ENCODE results near the gene ADAMTS4.

GRCh38 chr1:161235957-161236775, 37.3 kb upstream of the ADAMTS4 start:
- TF ChIP-seq EP300 (IDR thresholded peaks at IDR 0.05) (no peak), POLR2A (IDR thresholded peaks at IDR 0.05) (no peak), CTCF (IDR thresholded peaks at IDR 0.05) (no peak), POLR2AphosphoS5 (IDR thresholded peaks at IDR 0.05) (no peak)
